Panc1 (cell line): ENCODE results near the gene YTHDF1. TPM values are rescaled to one million over a fixed set of nuclear protein-coding genes. Genes with fewer than 3 reads are reported as not detected.

Source experiments
- ATAC-seq: fragments of 200-7000 bp; cut with Tn5 transposase; 2 replicates; pipeline ENCODE4 v1.9.1; 2020; ENCODE audit warnings: mild to moderate bottlenecking, moderate library complexity
- BruUV-seq: library from RNA; stranded (reverse); fragments of 400-500 nt; replicated peaks from 2 replicates; lab custom pipeline; 2021; lab: Mats Ljungman, UMichigan
- CTCF ChIA-PET: fragments of 300-600 bp; sonication (Branson Sonifier 250); formaldehyde crosslinking; loops from one replicate; lab custom pipeline; 2022; ENCODE audit warnings: antibody characterized with exemption; lab: Charles Lee
- POLR2A ChIA-PET: fragments of 300-600 bp; sonication (Branson Sonifier 250); formaldehyde crosslinking; loops from one replicate; lab custom pipeline; 2022; ENCODE audit warnings: antibody characterized with exemption; lab: Charles Lee
- DNase-seq: peaks from one replicate; pipeline ENCODE4 v3.0.0-alpha.2; 2010; ENCODE audit warnings: low read depth, low spot score
- H3K27ac ChIP-seq: 2 replicates; pipeline ENCODE4 v1.5.1; 2011; ENCODE audit warnings: mild to moderate bottlenecking, low read length, inconsistent platforms
- H3K27me3 ChIP-seq: fragments of 200-500 bp; sonication (Bioruptor generic); 2 replicates; pipeline ENCODE4 v1.6.0; 2014; ENCODE audit warnings: low read length, inconsistent platforms; ENCODE audit not compliant: control insufficient read depth, insufficient read depth
- H3K36me3 ChIP-seq: fragments of 200-500 bp; sonication (Bioruptor generic); 2 replicates; pipeline ENCODE4 v1.5.1; 2014; ENCODE audit warnings: inconsistent platforms, mild to moderate bottlenecking, low read length, moderate library complexity; ENCODE audit not compliant: control insufficient read depth, insufficient read depth
- H3K4me1 ChIP-seq: 2 replicates; pipeline ENCODE4 v1.5.1; 2011; ENCODE audit warnings: inconsistent platforms, mild to moderate bottlenecking, low read length, moderate library complexity; ENCODE audit not compliant: control insufficient read depth, insufficient read depth
- H3K4me3 ChIP-seq, 2 experiments: 2 replicates each; pipeline ENCODE4 v1.5.1; 2011 to 2012; ENCODE audit warnings: low read depth in 2 of 2, low read length in 2 of 2, mild to moderate bottlenecking in 2 of 2, inconsistent platforms in 1 of 2, moderate library complexity in 1 of 2
- H3K9me3 ChIP-seq: fragments of 200-500 bp; sonication (Bioruptor generic); 2 replicates; pipeline ENCODE4 v1.5.1; 2014; ENCODE audit warnings: low read depth, mild to moderate bottlenecking, inconsistent platforms, low read length, moderate library complexity; ENCODE audit not compliant: control insufficient read depth, insufficient read depth
- POLR2AphosphoS5 ChIP-seq: IDR thresholded peaks from 2 replicates; pipeline ENCODE4 v1.6.1; 2012; ENCODE audit warnings: mild to moderate bottlenecking, low read depth, low read length, moderate library complexity
- SIN3A ChIP-seq: IDR thresholded peaks from 2 replicates; pipeline ENCODE4 v1.6.1; 2012; ENCODE audit warnings: low read depth, mild to moderate bottlenecking, low read length, moderate library complexity, borderline replicate concordance; ENCODE audit not compliant: insufficient read depth
- in situ Hi-C: cut with HindIII; loops from 2 replicates; pipeline ENCODE4 v1.10.0; 2016; ENCODE audit warnings: low sequenced_read_pairs, low pct_unique_long_range_greater_than_20kb
- intact Hi-C: fragments of 100-400 bp; cut with micrococcal nuclease; formaldehyde crosslinking; loops from one replicate; pipeline ENCODE4 v1.10.0; 2022; ENCODE audit not compliant: unreplicated experiment
- total RNA-seq: library from RNA; stranded (reverse); gene quantifications from one replicate; pipeline ENCODE4 v1.2.1, GENCODE V29; 2021; ENCODE audit not compliant: unreplicated experiment
- TF ChIP-seq, protein P1 (sequence below): fragments of 450-650 bp; IDR thresholded peaks from 2 replicates; pipeline ENCODE4 v1.5.1; 2017; ENCODE audit warnings: mild to moderate bottlenecking
- TF ChIP-seq, protein P2 (sequence below), 2 experiments: IDR thresholded peaks; 2 replicates each; pipeline ENCODE4 v1.6.1; 2011 to 2012; ENCODE audit warnings: low read depth in 2 of 2, control low read depth in 1 of 2, low read length in 1 of 2, mild to moderate bottlenecking in 1 of 2, moderate library complexity in 1 of 2; ENCODE audit not compliant: insufficient read depth in 1 of 2

YTHDF1 gene
- total RNA-seq, 1 experiment from 2014 or later, result 43.0 TPM

DNA sequence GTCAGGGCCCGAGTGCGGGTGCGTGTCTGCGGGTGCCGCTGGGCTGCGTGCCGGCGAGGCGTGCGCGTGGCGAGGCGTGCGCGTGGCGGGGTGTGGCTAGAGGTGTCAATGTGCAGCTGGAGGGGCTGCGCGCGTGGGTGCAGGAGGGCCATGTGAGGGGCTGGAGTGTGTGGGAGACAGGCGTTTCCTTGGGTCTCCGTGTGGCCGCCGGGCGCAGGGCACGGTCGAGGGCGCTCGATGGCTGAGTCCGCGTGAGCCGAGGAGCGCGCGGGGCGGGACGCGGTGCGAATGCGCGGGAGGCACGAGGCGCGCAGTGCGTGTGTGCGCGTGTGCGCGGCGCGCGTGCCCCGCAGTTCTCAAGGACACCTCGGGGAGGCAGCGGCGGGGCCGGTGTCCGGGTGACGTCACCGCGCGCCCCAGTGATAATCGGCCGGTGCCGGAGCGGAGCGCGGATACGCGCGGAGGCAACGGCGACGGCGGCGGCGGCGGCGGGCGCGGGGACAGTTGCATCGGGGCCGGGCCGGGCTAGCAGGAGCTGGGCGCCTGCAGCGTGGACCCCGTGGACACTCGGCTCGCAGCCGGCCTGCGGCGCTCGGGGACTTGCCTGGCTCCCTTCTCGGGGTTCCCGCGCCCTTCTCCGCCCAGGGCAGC lies 38.7 kb downstream of the YTHDF1 start:
- no peaks in the 10 kb centered on the region for H3K9me3 ChIP-seq
- intact Hi-C loops, result loop anchor here (5.0 kb wide), 1 partner anchor 120 kb away; no protein-coding TSS in a partner anchor
- H3K36me3 ChIP-seq, result no peaks in the 10 kb centered on the region
- peaks cover 4% of the 10 kb centered on the region; the same call in 1 of the 2 replicates for H3K27me3 ChIP-seq
- no peak overlapping the region for H3K4me3 ChIP-seq
- no TSS peak for BruUV-seq
- DNase-seq (no peak), ATAC-seq (no peak)
- in situ Hi-C loops, result no loop called here
- ChIA-PET POLR2A (no interaction called here), CTCF (interaction anchor here (0.9 kb wide), 1 partner anchor 118 kb away, joined by 3 read pairs; no protein-coding TSS in a partner anchor)
- H3K4me1 ChIP-seq, result peaks cover 11% of the 10 kb centered on the region
- no peak for TF ChIP-seq POLR2AphosphoS5
- TF ChIP-seq, protein P1, sequence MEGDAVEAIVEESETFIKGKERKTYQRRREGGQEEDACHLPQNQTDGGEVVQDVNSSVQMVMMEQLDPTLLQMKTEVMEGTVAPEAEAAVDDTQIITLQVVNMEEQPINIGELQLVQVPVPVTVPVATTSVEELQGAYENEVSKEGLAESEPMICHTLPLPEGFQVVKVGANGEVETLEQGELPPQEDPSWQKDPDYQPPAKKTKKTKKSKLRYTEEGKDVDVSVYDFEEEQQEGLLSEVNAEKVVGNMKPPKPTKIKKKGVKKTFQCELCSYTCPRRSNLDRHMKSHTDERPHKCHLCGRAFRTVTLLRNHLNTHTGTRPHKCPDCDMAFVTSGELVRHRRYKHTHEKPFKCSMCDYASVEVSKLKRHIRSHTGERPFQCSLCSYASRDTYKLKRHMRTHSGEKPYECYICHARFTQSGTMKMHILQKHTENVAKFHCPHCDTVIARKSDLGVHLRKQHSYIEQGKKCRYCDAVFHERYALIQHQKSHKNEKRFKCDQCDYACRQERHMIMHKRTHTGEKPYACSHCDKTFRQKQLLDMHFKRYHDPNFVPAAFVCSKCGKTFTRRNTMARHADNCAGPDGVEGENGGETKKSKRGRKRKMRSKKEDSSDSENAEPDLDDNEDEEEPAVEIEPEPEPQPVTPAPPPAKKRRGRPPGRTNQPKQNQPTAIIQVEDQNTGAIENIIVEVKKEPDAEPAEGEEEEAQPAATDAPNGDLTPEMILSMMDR, result peak; percentile 36
- no peak overlapping the region for H3K27ac ChIP-seq

DNA sequence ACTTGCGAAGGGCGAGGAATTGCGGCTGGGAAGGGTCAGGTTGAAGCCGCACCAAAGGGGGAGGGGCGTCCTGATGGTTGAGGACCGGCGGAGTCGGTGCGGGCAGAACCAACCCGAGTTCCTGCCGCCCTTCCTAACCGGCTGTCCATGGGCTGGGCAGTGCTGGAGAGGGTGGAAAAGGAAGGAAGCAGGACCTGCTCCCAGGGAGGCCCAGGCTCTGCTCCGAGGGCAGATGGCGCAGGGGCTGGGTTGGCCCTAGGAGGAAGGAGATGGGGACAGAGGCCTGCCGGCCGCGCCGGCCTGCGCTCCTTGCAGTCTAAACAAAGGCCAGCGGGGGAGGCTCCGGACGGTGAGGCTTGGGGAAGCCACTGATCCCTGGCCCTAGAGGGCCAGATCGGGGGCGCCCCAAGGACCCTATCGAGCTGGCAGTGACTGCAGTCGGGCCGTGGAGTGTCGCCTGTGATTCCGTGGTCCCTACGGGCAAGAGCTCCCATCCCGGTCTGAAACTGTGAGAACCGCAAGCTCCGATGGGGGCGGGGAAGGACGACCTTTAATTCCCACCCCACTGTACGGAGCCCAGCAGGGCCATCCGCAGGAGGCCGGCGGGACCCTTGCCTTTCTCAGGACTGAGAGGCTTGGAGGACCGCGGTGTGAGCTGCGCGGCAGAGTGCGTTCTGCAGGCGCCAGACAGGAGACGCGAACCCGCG lies 39.4 kb downstream of the YTHDF1 start:
- ATAC-seq (peak; percentile 65), DNase-seq (no peak)
- intact Hi-C loops (loop anchor here (5.0 kb wide), 1 partner anchor 119 kb away; no protein-coding TSS in a partner anchor), in situ Hi-C loops (no loop called here)
- Histone ChIP-seq H3K27ac (no peak overlapping the region), H3K4me3 (no peak overlapping the region), H3K4me1 (peaks cover 11% of the 10 kb centered on the region), H3K27me3 (peaks cover 4% of the 10 kb centered on the region; the same call in 1 of the 2 replicates), H3K9me3 (no peaks in the 10 kb centered on the region), H3K36me3 (no peaks in the 10 kb centered on the region)
- no TSS peak for BruUV-seq
- CTCF ChIA-PET, result interaction anchor here (0.9 kb wide), 1 partner anchor 118 kb away, joined by 3 read pairs; no protein-coding TSS in a partner anchor
- TF ChIP-seq, protein P2, sequence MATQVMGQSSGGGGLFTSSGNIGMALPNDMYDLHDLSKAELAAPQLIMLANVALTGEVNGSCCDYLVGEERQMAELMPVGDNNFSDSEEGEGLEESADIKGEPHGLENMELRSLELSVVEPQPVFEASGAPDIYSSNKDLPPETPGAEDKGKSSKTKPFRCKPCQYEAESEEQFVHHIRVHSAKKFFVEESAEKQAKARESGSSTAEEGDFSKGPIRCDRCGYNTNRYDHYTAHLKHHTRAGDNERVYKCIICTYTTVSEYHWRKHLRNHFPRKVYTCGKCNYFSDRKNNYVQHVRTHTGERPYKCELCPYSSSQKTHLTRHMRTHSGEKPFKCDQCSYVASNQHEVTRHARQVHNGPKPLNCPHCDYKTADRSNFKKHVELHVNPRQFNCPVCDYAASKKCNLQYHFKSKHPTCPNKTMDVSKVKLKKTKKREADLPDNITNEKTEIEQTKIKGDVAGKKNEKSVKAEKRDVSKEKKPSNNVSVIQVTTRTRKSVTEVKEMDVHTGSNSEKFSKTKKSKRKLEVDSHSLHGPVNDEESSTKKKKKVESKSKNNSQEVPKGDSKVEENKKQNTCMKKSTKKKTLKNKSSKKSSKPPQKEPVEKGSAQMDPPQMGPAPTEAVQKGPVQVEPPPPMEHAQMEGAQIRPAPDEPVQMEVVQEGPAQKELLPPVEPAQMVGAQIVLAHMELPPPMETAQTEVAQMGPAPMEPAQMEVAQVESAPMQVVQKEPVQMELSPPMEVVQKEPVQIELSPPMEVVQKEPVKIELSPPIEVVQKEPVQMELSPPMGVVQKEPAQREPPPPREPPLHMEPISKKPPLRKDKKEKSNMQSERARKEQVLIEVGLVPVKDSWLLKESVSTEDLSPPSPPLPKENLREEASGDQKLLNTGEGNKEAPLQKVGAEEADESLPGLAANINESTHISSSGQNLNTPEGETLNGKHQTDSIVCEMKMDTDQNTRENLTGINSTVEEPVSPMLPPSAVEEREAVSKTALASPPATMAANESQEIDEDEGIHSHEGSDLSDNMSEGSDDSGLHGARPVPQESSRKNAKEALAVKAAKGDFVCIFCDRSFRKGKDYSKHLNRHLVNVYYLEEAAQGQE (IDR thresholded peaks at IDR 0.05; ENCODE audit: insufficient read depth in 1 of 2, low read depth in 2 of 2, low read length in 1 of 2), result peak in 1 of 2 experiments; percentile 57; a peak in 1 of 4 replicates
- no peak for TF ChIP-seq SIN3A
- POLR2A ChIA-PET, result no interaction called here
